Heart left ventricle (tissue), 13 donors: ENCODE results near the gene PTPRD.

Experiments
- POLR2A ChIP-seq, 2 donors: fragments of 450-650 bp; IDR thresholded peaks; one replicate each; pipeline ENCODE4 v1.6.1; 2017; ENCODE audit warnings: antibody characterized with exemption in 2 of 2, mild to moderate bottlenecking in 2 of 2, moderate library complexity in 2 of 2
- TF ChIP-seq, protein P1 (sequence below), 12 donors: fragments of 200-600 bp; sonication (generic) in 4 of 12; IDR thresholded peaks; one replicate each; pipeline versions ENCODE4 v1.5.0 to v1.8.0; 2018 to 2022; ENCODE audit warnings: antibody characterized with exemption in 12 of 12, mild to moderate bottlenecking in 5 of 12
- donor health status: ischemic (EF 13 %, LVEDD 7.1; RV severe dilation, severe dysfunction).
- donor health status: DM: no; HTN: yes; CAD: no.
- donor health status: DM: no; HTN: no; CAD: no.
- donor health status: ischemic (EF 25% LVEDD 6.9; RV normal size, moderate dysfunction).
- donor health status: ischemic (EF 25% LVEDD 5.7; RV mildly dilated, moderate dysfunction).
- donor health status: ischemic (EF 35%, LVEDD 5.7; RV mildly dilated, moderate dysfunction).
- donor health status: nonischemic (EF 11% LVEDD 7.7; RV severe dilation, severe dysfunction).
- donor health status: DM: yes; HTN: yes; CAD: no.
- donor health status: PGD.
- donor health status: ischemic (EF 29% LVEDD 5.4; RV normal size, mild dysfunction).
- donor health status: nonischemic (EF 23%, LVEDD 6.1; RV moderate dilation, normal function).

DNA sequence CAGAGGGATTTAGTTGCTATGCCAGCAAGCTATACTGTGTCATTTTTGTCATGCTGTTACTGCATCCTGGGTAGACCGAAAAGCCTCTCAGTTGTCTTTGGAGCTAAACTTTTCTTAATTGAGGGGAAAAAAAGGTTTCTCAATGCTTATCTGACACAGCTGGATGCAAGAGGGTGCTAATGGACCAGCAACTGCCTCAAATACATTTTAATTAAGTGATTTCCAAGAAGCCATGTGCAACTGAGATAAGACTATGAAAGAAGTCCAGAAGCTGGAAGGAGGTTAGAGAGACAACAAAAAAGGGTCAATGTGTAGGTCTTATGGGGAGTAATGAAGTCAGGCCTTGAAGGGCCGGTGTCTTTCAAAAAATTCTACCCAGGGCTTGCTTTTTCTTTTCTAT is 2347.5 kb downstream of the PTPRD start:
- TF ChIP-seq, protein P1, sequence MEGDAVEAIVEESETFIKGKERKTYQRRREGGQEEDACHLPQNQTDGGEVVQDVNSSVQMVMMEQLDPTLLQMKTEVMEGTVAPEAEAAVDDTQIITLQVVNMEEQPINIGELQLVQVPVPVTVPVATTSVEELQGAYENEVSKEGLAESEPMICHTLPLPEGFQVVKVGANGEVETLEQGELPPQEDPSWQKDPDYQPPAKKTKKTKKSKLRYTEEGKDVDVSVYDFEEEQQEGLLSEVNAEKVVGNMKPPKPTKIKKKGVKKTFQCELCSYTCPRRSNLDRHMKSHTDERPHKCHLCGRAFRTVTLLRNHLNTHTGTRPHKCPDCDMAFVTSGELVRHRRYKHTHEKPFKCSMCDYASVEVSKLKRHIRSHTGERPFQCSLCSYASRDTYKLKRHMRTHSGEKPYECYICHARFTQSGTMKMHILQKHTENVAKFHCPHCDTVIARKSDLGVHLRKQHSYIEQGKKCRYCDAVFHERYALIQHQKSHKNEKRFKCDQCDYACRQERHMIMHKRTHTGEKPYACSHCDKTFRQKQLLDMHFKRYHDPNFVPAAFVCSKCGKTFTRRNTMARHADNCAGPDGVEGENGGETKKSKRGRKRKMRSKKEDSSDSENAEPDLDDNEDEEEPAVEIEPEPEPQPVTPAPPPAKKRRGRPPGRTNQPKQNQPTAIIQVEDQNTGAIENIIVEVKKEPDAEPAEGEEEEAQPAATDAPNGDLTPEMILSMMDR (IDR thresholded peaks at IDR 0.05), result no peak
- TF ChIP-seq POLR2A (IDR thresholded peaks at IDR 0.05), result no peak
